Uterus (tissue), 4 donors: ENCODE results near the gene ABCA12. TPM values are rescaled to one million over a fixed set of nuclear protein-coding genes. Genes with fewer than 3 reads are reported as not detected.

ENCODE experiments used
- DNase-seq, 2 donors: peaks; one replicate each; pipeline ENCODE4 v3.0.0-alpha.2; 2019 to 2020
- H3K27ac ChIP-seq, 2 donors: fragments of 200-600 bp; sonication (generic); 1 replicate in 1 of 2; 2 replicates in 1 of 2; pipeline ENCODE4 v1.5.1; 2016 to 2018
- H3K27me3 ChIP-seq, 2 donors: fragments of 200-600 bp; sonication (generic); one replicate each; pipeline ENCODE4 v1.5.1; 2018 to 2019; ENCODE audit warnings: control low read depth in 1 of 2
- H3K36me3 ChIP-seq, 2 donors: fragments of 200-600 bp; sonication (generic); one replicate each; pipeline ENCODE4 v1.5.1; 2019; ENCODE audit warnings: control low read depth in 1 of 2
- H3K4me1 ChIP-seq, 2 donors: fragments of 200-600 bp; sonication (generic); one replicate each; pipeline ENCODE4 v1.5.1; 2018 to 2019; ENCODE audit warnings: control low read depth in 1 of 2
- H3K4me3 ChIP-seq, 2 donors: fragments of 200-600 bp; sonication (generic); 1 replicate in 1 of 2; 2 replicates in 1 of 2; pipeline ENCODE4 v1.5.1; 2018 to 2019; ENCODE audit warnings: mild to moderate bottlenecking in 1 of 2
- H3K9me3 ChIP-seq, 2 donors: fragments of 200-600 bp; sonication (generic); one replicate each; pipeline ENCODE4 v1.5.1; 2019; ENCODE audit warnings: control low read depth in 1 of 2
- POLR2A ChIP-seq, 2 donors: fragments of 450-650 bp; IDR thresholded peaks; one replicate each; pipeline ENCODE4 v1.6.1; 2016; ENCODE audit warnings: antibody characterized with exemption in 2 of 2, mild to moderate bottlenecking in 1 of 2, moderate library complexity in 1 of 2
- intact Hi-C: fragments of 100-400 bp; cut with DNase I; formaldehyde crosslinking; loops from one replicate; pipeline ENCODE4 v1.15.1; 2023; ENCODE audit warnings: low total_unique reads
- total RNA-seq, 4 donors: library from RNA; depleted of rRNA in 3 of 4; stranded (reverse); fragments of >200 nt in 3 of 4; gene quantifications; one replicate each; pipeline versions ENCODE4 v1.1.0 to v1.2.4, GENCODE V29; 2014 to 2023
- TF ChIP-seq, protein P1 (sequence below), 4 experiments: fragments of 200-600 bp in 2 of 4; fragments of 450-650 bp in 2 of 4; sonication (generic) in 2 of 4; IDR thresholded peaks; one replicate each; pipeline ENCODE4 v1.5.1; 2016 to 2019; ENCODE audit warnings: antibody characterized with exemption in 4 of 4, mild to moderate bottlenecking in 2 of 4, moderate library complexity in 1 of 4
- donor health status: DM: yes; HTN: yes; CAD: no.

Gene ABCA12
- total RNA-seq, 4 donors from 2014 or later: 0.14 TPM; not detected in 3

DNA sequence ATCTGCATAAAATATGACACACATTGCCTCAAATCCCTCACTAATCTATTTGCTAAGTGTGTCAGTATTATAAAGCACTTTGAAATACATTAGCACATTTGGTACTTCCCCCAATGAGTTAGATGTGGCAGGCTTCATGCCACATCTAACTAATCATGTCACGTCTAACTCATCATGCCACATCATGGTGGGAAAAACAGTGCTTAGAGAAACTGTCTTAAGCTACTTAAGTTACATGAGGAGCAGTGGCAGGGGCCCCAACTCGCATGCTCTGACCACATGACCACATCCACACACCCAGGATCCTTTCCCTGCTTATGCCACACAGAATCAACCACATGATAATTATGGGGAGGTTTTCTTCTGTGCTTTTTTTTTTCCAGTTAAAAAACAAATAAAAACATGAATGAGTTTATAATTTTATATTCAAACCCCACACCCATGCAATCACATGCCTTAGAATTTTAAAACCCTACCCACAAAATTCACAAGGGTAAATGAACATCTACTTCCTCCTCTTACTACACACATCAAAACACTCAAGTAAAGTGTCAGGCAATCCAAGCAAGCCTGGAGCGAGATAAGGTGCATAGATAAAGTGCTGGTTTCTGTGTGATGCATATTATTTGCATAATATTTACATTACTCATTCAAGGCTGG is 1.6 kb downstream of the ABCA12 start:
- TF ChIP-seq POLR2A (IDR thresholded peaks at IDR 0.05): no peak
- TF ChIP-seq, protein P1, sequence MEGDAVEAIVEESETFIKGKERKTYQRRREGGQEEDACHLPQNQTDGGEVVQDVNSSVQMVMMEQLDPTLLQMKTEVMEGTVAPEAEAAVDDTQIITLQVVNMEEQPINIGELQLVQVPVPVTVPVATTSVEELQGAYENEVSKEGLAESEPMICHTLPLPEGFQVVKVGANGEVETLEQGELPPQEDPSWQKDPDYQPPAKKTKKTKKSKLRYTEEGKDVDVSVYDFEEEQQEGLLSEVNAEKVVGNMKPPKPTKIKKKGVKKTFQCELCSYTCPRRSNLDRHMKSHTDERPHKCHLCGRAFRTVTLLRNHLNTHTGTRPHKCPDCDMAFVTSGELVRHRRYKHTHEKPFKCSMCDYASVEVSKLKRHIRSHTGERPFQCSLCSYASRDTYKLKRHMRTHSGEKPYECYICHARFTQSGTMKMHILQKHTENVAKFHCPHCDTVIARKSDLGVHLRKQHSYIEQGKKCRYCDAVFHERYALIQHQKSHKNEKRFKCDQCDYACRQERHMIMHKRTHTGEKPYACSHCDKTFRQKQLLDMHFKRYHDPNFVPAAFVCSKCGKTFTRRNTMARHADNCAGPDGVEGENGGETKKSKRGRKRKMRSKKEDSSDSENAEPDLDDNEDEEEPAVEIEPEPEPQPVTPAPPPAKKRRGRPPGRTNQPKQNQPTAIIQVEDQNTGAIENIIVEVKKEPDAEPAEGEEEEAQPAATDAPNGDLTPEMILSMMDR (IDR thresholded peaks at IDR 0.05): no peak
- Histone ChIP-seq H3K4me1 (no peaks in the 10 kb centered on the region), H3K9me3 (no peaks in the 10 kb centered on the region), H3K27me3 (no peaks in the 10 kb centered on the region), H3K36me3 (no peaks in the 10 kb centered on the region), H3K27ac (no peak overlapping the region), H3K4me3 (no peak overlapping the region)
- intact Hi-C loops: no loop called here
- DNase-seq: no peak

DNA sequence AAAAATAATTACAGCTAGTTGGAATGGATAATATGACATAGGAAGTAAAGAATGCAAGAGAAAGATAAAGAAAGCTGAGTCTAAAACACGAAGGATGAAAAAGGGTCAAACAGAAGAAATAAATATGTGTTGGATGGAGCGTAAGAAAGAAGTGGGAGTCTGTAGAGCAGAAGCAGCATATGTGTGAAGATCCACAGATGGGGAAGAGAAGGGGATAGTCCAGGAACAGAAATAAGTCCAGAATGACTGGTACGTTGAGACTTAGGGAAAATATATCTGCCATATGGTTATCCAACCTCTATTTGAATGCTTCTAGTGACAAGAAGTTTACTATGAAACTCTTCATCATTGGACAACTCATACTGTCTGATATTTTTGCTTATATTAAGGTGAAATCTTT is 18.0 kb downstream of the ABCA12 start:
- Histone ChIP-seq H3K9me3 (no peaks in the 10 kb centered on the region), H3K27me3 (no peaks in the 10 kb centered on the region), H3K4me3 (no peak overlapping the region), H3K36me3 (no peaks in the 10 kb centered on the region), H3K4me1 (no peaks in the 10 kb centered on the region), H3K27ac (no peak overlapping the region)
- DNase-seq: no peak
- intact Hi-C loops: no loop called here
- no peak for TF ChIP-seq POLR2A (IDR thresholded peaks at IDR 0.05)
- TF ChIP-seq, protein P1 (IDR thresholded peaks at IDR 0.05): no peak

DNA sequence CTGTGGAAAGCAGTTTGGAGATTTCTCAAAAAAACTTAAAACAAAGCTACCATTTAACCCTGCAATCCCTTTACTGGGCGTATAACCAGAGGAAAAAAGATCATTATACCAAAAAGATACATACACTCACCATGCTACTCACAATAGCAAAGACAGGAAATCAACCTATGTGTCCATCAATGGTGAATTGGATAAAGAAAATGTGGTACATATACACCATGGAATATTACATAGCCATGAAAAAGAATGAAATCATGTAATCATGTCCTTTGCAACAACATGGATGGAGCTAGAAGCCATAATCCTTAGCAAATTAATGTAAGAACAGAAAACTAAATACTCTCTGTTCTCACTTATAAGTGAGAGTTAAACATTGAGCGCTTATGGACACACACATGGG is 18.6 kb downstream of the ABCA12 start:
- H3K9me3 ChIP-seq: no peaks in the 10 kb centered on the region
- H3K4me3 ChIP-seq: no peak overlapping the region
- no peaks in the 10 kb centered on the region for H3K36me3 ChIP-seq
- no peaks in the 10 kb centered on the region for H3K4me1 ChIP-seq
- no peaks in the 10 kb centered on the region for H3K27me3 ChIP-seq
- intact Hi-C loops: no loop called here
- TF ChIP-seq POLR2A (IDR thresholded peaks at IDR 0.05): no peak
- TF ChIP-seq, protein P1 (IDR thresholded peaks at IDR 0.05): no peak
- H3K27ac ChIP-seq: no peak overlapping the region
- DNase-seq: no peak

DNA sequence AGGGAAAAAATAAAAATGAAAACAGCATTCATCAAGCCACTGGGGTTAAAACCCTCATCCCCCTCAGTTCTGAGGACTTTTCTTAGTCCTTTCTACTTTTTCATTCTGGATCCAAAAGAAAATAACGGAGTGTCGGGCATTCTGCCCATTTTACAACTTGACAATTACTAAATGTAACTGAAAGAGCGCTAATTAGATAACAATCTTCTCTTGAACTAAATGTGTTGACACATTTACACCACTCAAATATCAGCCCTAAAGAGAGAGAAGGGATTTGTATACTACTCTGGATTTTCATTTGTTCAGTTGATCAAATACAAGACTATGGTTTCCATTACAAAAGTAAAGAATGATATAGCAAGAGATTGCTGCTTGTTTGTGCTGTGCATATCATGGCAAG is 27.5 kb downstream of the ABCA12 start:
- Histone ChIP-seq H3K36me3 (no peaks in the 10 kb centered on the region), H3K9me3 (no peaks in the 10 kb centered on the region), H3K4me1 (no peaks in the 10 kb centered on the region), H3K4me3 (no peak overlapping the region), H3K27ac (no peak overlapping the region), H3K27me3 (no peaks in the 10 kb centered on the region)
- intact Hi-C loops: no loop called here
- DNase-seq: no peak
- TF ChIP-seq, protein P1 (IDR thresholded peaks at IDR 0.05): no peak
- TF ChIP-seq POLR2A (IDR thresholded peaks at IDR 0.05): no peak

DNA sequence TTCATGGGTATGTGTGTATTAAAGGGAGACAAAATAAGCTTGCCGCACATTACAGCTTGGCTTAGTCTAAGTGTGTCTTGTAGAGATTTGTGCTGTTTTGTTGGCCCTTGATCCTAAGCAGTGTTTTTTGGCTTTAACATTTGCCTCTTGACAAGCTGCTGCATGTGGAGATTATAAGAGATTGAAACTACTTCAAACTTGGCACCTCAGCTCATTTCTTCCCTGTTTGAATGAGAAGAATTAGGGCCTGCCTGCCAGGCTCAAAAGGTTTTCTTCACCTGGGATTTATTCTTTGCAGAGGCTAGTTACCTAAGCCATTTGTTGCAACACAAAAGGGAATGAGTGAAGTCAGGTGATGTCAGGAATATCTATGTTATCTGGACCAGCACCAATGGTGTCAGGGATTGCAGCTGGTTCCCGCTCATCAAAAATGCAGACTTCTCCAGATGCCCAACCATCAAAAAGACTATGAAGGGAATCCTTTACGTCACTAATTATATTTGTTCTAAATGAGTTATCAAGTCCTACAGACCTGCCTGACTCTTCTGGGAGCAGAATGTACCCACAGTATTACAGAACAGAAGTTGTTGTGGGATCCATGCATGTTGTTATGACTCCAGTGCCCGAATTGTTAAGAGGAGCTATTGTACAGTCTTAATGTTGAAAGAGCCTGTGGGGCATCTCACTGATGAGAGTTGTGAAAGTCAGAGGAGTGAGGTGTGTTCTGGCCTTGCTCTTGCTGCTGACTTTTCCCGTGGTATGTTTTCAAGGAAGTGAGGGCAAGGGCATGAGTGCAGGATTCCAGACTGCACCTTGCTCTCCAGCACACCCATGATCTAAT is 31.0 kb downstream of the ABCA12 start:
- intact Hi-C loops: no loop called here
- Histone ChIP-seq H3K4me1 (no peaks in the 10 kb centered on the region), H3K27ac (no peak overlapping the region), H3K36me3 (no peaks in the 10 kb centered on the region), H3K27me3 (no peaks in the 10 kb centered on the region), H3K4me3 (no peak overlapping the region), H3K9me3 (no peaks in the 10 kb centered on the region)
- TF ChIP-seq POLR2A (IDR thresholded peaks at IDR 0.05): no peak
- TF ChIP-seq, protein P1 (IDR thresholded peaks at IDR 0.05): no peak
- DNase-seq: no peak
